Activated CD8-positive, alpha-beta memory T cell treated with anti-CD3 and anti-CD28 coated beads, Interleukin-2, amount 10 ng/mL, durations not matched to agents 7 days and 5 days (primary cell): ENCODE data around the gene SHC1. TPM values are rescaled to one million over a fixed set of nuclear protein-coding genes. Genes with fewer than 3 reads are reported as not detected.
A peak's percentile ranks its signal among the peaks of the same experiment; 100 is the strongest.
"Not testable (repeated sequence)": the region's sequence is repeated elsewhere in the genome, so short reads cannot be mapped to it uniquely, and the experiment has no call there.

ENCODE experiments used
- ATAC-seq: fragments of 150-1000 bp; cut with Tn5 transposase; one replicate; pipeline ENCODE4 v1.10.0; 2021; ENCODE audit warnings: moderate library complexity
- CTCF ChIA-PET: fragments of 350-600 bp; sonication (Branson Sonifier 250); formaldehyde crosslinking; loops from one replicate; lab custom pipeline; 2021; ENCODE audit warnings: antibody characterized with exemption; lab: Charles Lee
- DNase-seq: peaks from one replicate; pipeline ENCODE4 v3.0.0-alpha.2; 2020
- H3K27ac Mint-ChIP-seq: one replicate; pipeline ENCODE4 v1.8.0; 2021; ENCODE audit warnings: mild to moderate bottlenecking, mixed read lengths
- H3K27me3 Mint-ChIP-seq: one replicate; pipeline ENCODE4 v1.8.0; 2021; ENCODE audit warnings: mixed read lengths
- H3K36me3 Mint-ChIP-seq: one replicate; pipeline ENCODE4 v1.8.0; 2021; ENCODE audit warnings: mild to moderate bottlenecking, mixed read lengths
- H3K4me1 Mint-ChIP-seq: one replicate; pipeline ENCODE4 v1.8.0; 2021; ENCODE audit warnings: mixed read lengths
- H3K4me3 Mint-ChIP-seq: one replicate; pipeline ENCODE4 v1.8.0; 2021; ENCODE audit warnings: mild to moderate bottlenecking, moderate library complexity, mixed read lengths
- H3K9me3 Mint-ChIP-seq: one replicate; pipeline ENCODE4 v1.8.0; 2022; ENCODE audit warnings: low read depth, mixed read lengths
- total RNA-seq, 2 experiments: library from RNA; stranded (reverse); gene quantifications; one replicate each; pipeline ENCODE4 v1.2.3, GENCODE V29; 2021

SHC1 gene
- total RNA-seq, 2 experiments from 2014 or later, result 48.0 to 57.4 TPM

- H3K4me3 Mint-ChIP-seq, result no peak overlapping the region
- H3K4me1 Mint-ChIP-seq, result peaks cover 24% of the 10 kb centered on the region
- ATAC-seq, result no peak
- CTCF ChIA-PET, result interaction anchor here (0.7 to 7.1 kb wide), 6 partner anchors 9 to 179 kb away, joined by 3 to 129 read pairs (median 6); no protein-coding TSS in a partner anchor
- no peak overlapping the region for H3K27ac Mint-ChIP-seq
- H3K36me3 Mint-ChIP-seq, result peaks cover 20% of the 10 kb centered on the region
- H3K9me3 Mint-ChIP-seq, result no peaks in the 10 kb centered on the region
- no peak for DNase-seq
- no peaks in the 10 kb centered on the region for H3K27me3 Mint-ChIP-seq
Measured at GRCh38 chr1:154988058-154988954, 17.8 kb upstream of the SHC1 start.

- CTCF ChIA-PET, result interaction anchor here (0.7 to 7.1 kb wide), 6 partner anchors 10 to 180 kb away, joined by 3 to 129 read pairs (median 6); no protein-coding TSS in a partner anchor
- H3K36me3 Mint-ChIP-seq, result peaks cover 21% of the 10 kb centered on the region
- H3K27me3 Mint-ChIP-seq, result no peaks in the 10 kb centered on the region
- H3K4me3 Mint-ChIP-seq, result no peak overlapping the region
- H3K4me1 Mint-ChIP-seq, result peaks cover 24% of the 10 kb centered on the region
- ATAC-seq (no peak), DNase-seq (no peak)
- H3K9me3 Mint-ChIP-seq, result no peaks in the 10 kb centered on the region
- no peak overlapping the region for H3K27ac Mint-ChIP-seq
Measured at GRCh38 chr1:154987326-154987725, 16.8 kb upstream of the SHC1 start.

- H3K4me1 Mint-ChIP-seq, result peaks cover 26% of the 10 kb centered on the region
- H3K27ac Mint-ChIP-seq, DNase-seq, H3K4me3 Mint-ChIP-seq, ATAC-seq, H3K27me3 Mint-ChIP-seq, H3K9me3 Mint-ChIP-seq: not testable (repeated sequence)
- CTCF ChIA-PET, result interaction anchor here (1.5 to 7.1 kb wide), 3 partner anchors 10 to 37 kb away, joined by 3 to 129 read pairs (median 27); no protein-coding TSS in a partner anchor
- peaks cover 22% of the 10 kb centered on the region for H3K36me3 Mint-ChIP-seq
Measured at GRCh38 chr1:154986736-154987135, 16.2 kb upstream of the SHC1 start.

- peaks cover 32% of the 10 kb centered on the region for H3K36me3 Mint-ChIP-seq
- no peak overlapping the region for H3K27ac Mint-ChIP-seq
- ATAC-seq (no peak), DNase-seq (no peak)
- CTCF ChIA-PET, result interaction anchor here (1.0 to 7.1 kb wide), 23 partner anchors 9 to 424 kb away, joined by 3 to 129 read pairs (median 4); partner anchors contain the start of genes ADAM15, CKS1B, KRTCAP2 and LENEP
- H3K27me3 Mint-ChIP-seq, result no peaks in the 10 kb centered on the region
- H3K4me1 Mint-ChIP-seq, result peaks cover 25% of the 10 kb centered on the region
- H3K4me3 Mint-ChIP-seq, result no peak overlapping the region
- no peaks in the 10 kb centered on the region for H3K9me3 Mint-ChIP-seq
Measured at GRCh38 chr1:154983776-154984466, 13.4 kb upstream of the SHC1 start.

GRCh38 chr1:154982897-154983648 is 12.5 kb upstream of the SHC1 start, which contains the start of gene FLAD1:
FLAD1 (plus strand) TSS chr1:154983344; CDS start chr1:154983695, 351 bp downstream.
- H3K36me3 Mint-ChIP-seq, result peaks cover 30% of the 10 kb centered on the region
- H3K27ac Mint-ChIP-seq, result no peak within 1 kb of the TSS
- no peak within 1 kb of the TSS for H3K4me3 Mint-ChIP-seq
- CTCF ChIA-PET, result interaction anchor here (0.8 to 7.1 kb wide), 20 partner anchors 9 to 424 kb away, joined by 3 to 129 read pairs (median 4); partner anchors contain the start of genes ADAM15, CKS1B, KRTCAP2 and LENEP
- peak; percentile 100 for ATAC-seq
- H3K4me1 Mint-ChIP-seq, result peaks cover 25% of the 10 kb centered on the region
- H3K9me3 Mint-ChIP-seq, result no peaks in the 10 kb centered on the region
- H3K27me3 Mint-ChIP-seq, result no peaks in the 10 kb centered on the region
- peak; percentile 99 for DNase-seq

GRCh38 chr1:154982341-154982740 is 11.8 kb upstream of the SHC1 start:
- Mint-ChIP-seq H3K9me3 (no peaks in the 10 kb centered on the region), H3K27me3 (no peaks in the 10 kb centered on the region), H3K36me3 (peaks cover 31% of the 10 kb centered on the region), H3K27ac (no peak overlapping the region), H3K4me3 (no peak overlapping the region), H3K4me1 (peaks cover 29% of the 10 kb centered on the region)
- CTCF ChIA-PET, result interaction anchor here (1.1 to 7.1 kb wide), 11 partner anchors 8 to 423 kb away, joined by 3 to 129 read pairs (median 7); partner anchors contain the start of genes ADAM15, CKS1B, LENEP and PMVK
- ATAC-seq (no peak), DNase-seq (no peak)

- peaks cover 18% of the 10 kb centered on the region for H3K4me1 Mint-ChIP-seq
- H3K9me3 Mint-ChIP-seq, result no peaks in the 10 kb centered on the region
Measured at GRCh38 chr1:154978360-154978759, 7.8 kb upstream of the SHC1 start.

GRCh38 chr1:154977762-154978161 is 7.2 kb upstream of the SHC1 start:
- Mint-ChIP-seq H3K36me3 (peaks cover 31% of the 10 kb centered on the region), H3K27ac (peak overlapping the region; percentile 27), H3K4me1 (peaks cover 21% of the 10 kb centered on the region)
- not testable (repeated sequence) for H3K9me3 Mint-ChIP-seq, DNase-seq, ATAC-seq, H3K27me3 Mint-ChIP-seq, H3K4me3 Mint-ChIP-seq
- CTCF ChIA-PET, result interaction anchor here (0.8 to 7.0 kb wide), 3 partner anchors 17 to 73 kb away, joined by 3 to 32 read pairs (median 5); partner anchors contain the start of gene ADAM15

More at GRCh38 chr1:154978360-154978759, 7.8 kb upstream of the SHC1 start:
- Mint-ChIP-seq H3K27me3 (no peaks in the 10 kb centered on the region), H3K27ac (no peak overlapping the region), H3K36me3 (peaks cover 31% of the 10 kb centered on the region), H3K4me3 (no peak overlapping the region)
- ATAC-seq, result no peak
- CTCF ChIA-PET, result interaction anchor here (1.7 to 7.0 kb wide), 3 partner anchors 21 to 73 kb away, joined by 5 to 32 read pairs (median 6); partner anchors contain the start of gene ADAM15
- DNase-seq, result no peak

GRCh38 chr1:154975409-154976059 is 5.0 kb upstream of the SHC1 start:
- Mint-ChIP-seq H3K9me3 (no peaks in the 10 kb centered on the region), H3K27ac (no peak overlapping the region), H3K4me1 (peaks cover 36% of the 10 kb centered on the region), H3K4me3 (no peak overlapping the region), H3K27me3 (no peaks in the 10 kb centered on the region), H3K36me3 (peaks cover 24% of the 10 kb centered on the region)
- DNase-seq, result peak; percentile 79
- peak; percentile 2 for ATAC-seq
- CTCF ChIA-PET, result interaction anchor here (1.4 to 7.0 kb wide), 4 partner anchors 8 to 116 kb away, joined by 5 to 32 read pairs (median 16); partner anchors contain the start of genes FLAD1 and PBXIP1

- H3K27me3 Mint-ChIP-seq, result no peaks in the 10 kb centered on the region
- peaks cover 36% of the 10 kb centered on the region for H3K4me1 Mint-ChIP-seq
- DNase-seq, result peak; percentile 97
- CTCF ChIA-PET, result interaction anchor here (1.1 to 7.0 kb wide), 8 partner anchors 8 to 116 kb away, joined by 3 to 32 read pairs (median 12); partner anchors contain the start of genes ADAM15, FLAD1 and PBXIP1
- no peaks in the 10 kb centered on the region for H3K9me3 Mint-ChIP-seq
- no peak overlapping the region for H3K4me3 Mint-ChIP-seq
- H3K36me3 Mint-ChIP-seq, result peaks cover 21% of the 10 kb centered on the region
- H3K27ac Mint-ChIP-seq, result no peak overlapping the region
- ATAC-seq, result peak; percentile 57
Measured at GRCh38 chr1:154974808-154975408, 4.4 kb upstream of the SHC1 start.

- DNase-seq, result peak; percentile 98
- peaks cover 17% of the 10 kb centered on the region for H3K36me3 Mint-ChIP-seq
- H3K9me3 Mint-ChIP-seq, result no peaks in the 10 kb centered on the region
- H3K27me3 Mint-ChIP-seq, result no peaks in the 10 kb centered on the region
- ATAC-seq, result peak; percentile 89
- H3K27ac Mint-ChIP-seq, result no peak within 1 kb of the TSS
- H3K4me3 Mint-ChIP-seq, result no peak within 1 kb of the TSS
- peaks cover 38% of the 10 kb centered on the region for H3K4me1 Mint-ChIP-seq
- CTCF ChIA-PET, result interaction anchor here (0.8 to 7.0 kb wide), 13 partner anchors 9 to 117 kb away, joined by 3 to 32 read pairs (median 9); partner anchors contain the start of genes ADAM15, FLAD1, LENEP and PBXIP1
Measured at GRCh38 chr1:154974102-154974807, 3.7 kb upstream of the SHC1 start, which contains the start of gene CKS1B. CKS1B (plus strand) TSS chr1:154974681; CDS start chr1:154974746, 65 bp downstream.
